ENCODE data around the gene DERL2. TPM values are rescaled to one million over a fixed set of nuclear protein-coding genes. Genes with fewer than 3 reads are reported as not detected.

DERL2 gene
- total and polyA plus RNA-seq, 2 of the 4 experiments (the other 2 are of a cell fraction), result 27.4 to 44.2 TPM

DNA sequence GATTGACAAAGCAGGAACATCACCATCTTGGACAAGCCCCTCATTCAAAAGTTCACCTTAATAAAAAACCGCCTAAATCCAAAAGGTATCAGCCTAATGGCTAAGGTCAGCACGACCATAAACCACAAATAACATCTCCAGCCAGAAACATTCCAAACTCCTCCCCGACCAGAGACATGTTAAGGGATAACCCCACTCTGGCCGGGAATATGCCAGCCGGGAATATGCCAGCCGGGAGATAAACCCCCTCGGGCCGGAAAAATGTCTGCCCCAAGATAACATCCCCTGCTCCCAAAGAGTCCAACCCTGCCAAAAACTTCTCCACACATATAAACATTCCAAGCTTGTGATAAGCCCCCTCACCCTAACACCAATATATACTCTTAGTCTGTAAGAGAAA lies 18.6 kb downstream of the DERL2 start:
- POLR2A ChIA-PET (ENCODE audit: unreplicated experiment), result no interaction called here
- Histone ChIP-seq H3K4me3 (ENCODE audit: insufficient read depth, low read depth, low read length) (peak overlapping the region; percentile 79), H3K27me3 (ENCODE audit: control insufficient read depth, insufficient read depth, low read length) (no peaks in the 10 kb centered on the region), H4K5ac (ENCODE audit: low read depth, low read length) (no peak overlapping the region), H2BK5ac (ENCODE audit: low read depth, low read length, poor library complexity, severe bottlenecking) (no peak overlapping the region), H3K36me3 (ENCODE audit: control insufficient read depth, insufficient read depth, low read length) (peaks cover 3% of the 10 kb centered on the region), H3K4ac (ENCODE audit: low read depth, low read length) (peak overlapping the region; percentile 42; the same call in 1 of the 2 replicates), H3K4me1 (ENCODE audit: control insufficient read depth, insufficient read depth, low read length) (no peaks in the 10 kb centered on the region), H2BK15ac (ENCODE audit: low read depth, low read length) (no peak overlapping the region), H3K56ac (ENCODE audit: extremely low read depth, insufficient read depth, low read length) (peak overlapping the region; percentile 57; the same call in 1 of the 2 replicates), H4K20me1 (ENCODE audit: insufficient read depth, low read length) (peaks cover 21% of the 10 kb centered on the region), H3K9me1 (ENCODE audit: insufficient read depth, low read length) (peaks cover 5% of the 10 kb centered on the region; the same call in 1 of the 2 replicates), H3K23ac (ENCODE audit: low read depth, low read length) (peak overlapping the region; percentile 9; the same call in 1 of the 2 replicates), H2BK120ac (ENCODE audit: low read depth, low read length) (no peak overlapping the region), H2AK9ac (replicated peaks; ENCODE audit: low read depth, low read length, poor library complexity) (no peak overlapping the region), H3K9me3 (ENCODE audit: control insufficient read depth, insufficient read depth, low read length) (no peaks in the 10 kb centered on the region), H2AK5ac (ENCODE audit: low read depth, low read length) (no peak overlapping the region), H3K4me2 (ENCODE audit: low read depth, low read length) (peak overlapping the region; percentile 100), H2AFZ (replicated peaks; ENCODE audit: low read length, poor library complexity) (no peak overlapping the region), H4K8ac (ENCODE audit: low read depth in 2 of 2, low read length in 2 of 2) (no peak overlapping the region; a peak in 1 of 4 replicates), H3K27ac (ENCODE audit: insufficient read depth, low read length) (peak overlapping the region; percentile 66; the same call in 1 of the 2 replicates), H4K91ac (ENCODE audit: insufficient read depth, low read depth, low read length) (no peak overlapping the region), H2BK20ac (ENCODE audit: low read depth, low read length) (no peak overlapping the region), H3K9ac (ENCODE audit: low read depth, low read length) (peak overlapping the region; percentile 71), H3K79me1 (ENCODE audit: low read depth in 1 of 2, low read length in 2 of 2) (peaks cover 13 to 57% of the 10 kb centered on the region in 2 experiments; a peak in 3 of 4 replicates), H3K14ac (replicated peaks; ENCODE audit: low read depth, low read length) (no peak overlapping the region), H3K18ac (ENCODE audit: low read depth, low read length) (no peak overlapping the region)
- in situ Hi-C loops (cut with MboI; ENCODE audit: low sequenced_read_pairs), result no loop called here
- peak; percentile 8 for ATAC-seq (ENCODE audit: low read depth)
- no peak for DNase-seq
- dilution Hi-C loops (cut with HindIII; ENCODE audit: low sequenced_read_pairs, unreplicated experiment), result no loop called here
- intact Hi-C loops (cut with micrococcal nuclease), result no loop called here
- TF ChIP-seq BHLHE40 (IDR thresholded peaks at IDR 0.05; ENCODE audit: low read depth, low read length) (no peak), MAFK (IDR thresholded peaks at IDR 0.05; ENCODE audit: low read depth, low read length) (no peak), CTCF (conservative IDR thresholded peaks at IDR 0.05; ENCODE audit: low read depth, low read length) (no peak), MAZ (IDR thresholded peaks at IDR 0.05; ENCODE audit: borderline replicate concordance, low read depth, low read length) (no peak), CHD1 (IDR thresholded peaks at IDR 0.05; ENCODE audit: low read depth, low read length) (no peak), RCOR1 (IDR thresholded peaks at IDR 0.05; ENCODE audit: insufficient replicate concordance, low read length) (no peak), SMC3 (IDR thresholded peaks at IDR 0.05; ENCODE audit: low read depth, low read length) (no peak), NFE2L2 (IDR thresholded peaks at IDR 0.05; ENCODE audit: low read depth, low read length) (no peak), RAD21 (IDR thresholded peaks at IDR 0.05; ENCODE audit: low read length) (no peak), USF2 (IDR thresholded peaks at IDR 0.05; ENCODE audit: low read depth, low read length) (no peak), MXI1 (IDR thresholded peaks at IDR 0.05; ENCODE audit: borderline replicate concordance, low read depth, low read length) (no peak), POLR2A (IDR thresholded peaks at IDR 0.05; ENCODE audit: low read depth, low read length) (no peak), RFX5 (IDR thresholded peaks at IDR 0.05; ENCODE audit: low read depth, low read length) (no peak), FOS (IDR thresholded peaks at IDR 0.05; ENCODE audit: low read depth, low read length) (no peak), CEBPB (IDR thresholded peaks at IDR 0.05; ENCODE audit: low read depth, low read length) (no peak)
- TF ChIP-seq, protein P1, sequence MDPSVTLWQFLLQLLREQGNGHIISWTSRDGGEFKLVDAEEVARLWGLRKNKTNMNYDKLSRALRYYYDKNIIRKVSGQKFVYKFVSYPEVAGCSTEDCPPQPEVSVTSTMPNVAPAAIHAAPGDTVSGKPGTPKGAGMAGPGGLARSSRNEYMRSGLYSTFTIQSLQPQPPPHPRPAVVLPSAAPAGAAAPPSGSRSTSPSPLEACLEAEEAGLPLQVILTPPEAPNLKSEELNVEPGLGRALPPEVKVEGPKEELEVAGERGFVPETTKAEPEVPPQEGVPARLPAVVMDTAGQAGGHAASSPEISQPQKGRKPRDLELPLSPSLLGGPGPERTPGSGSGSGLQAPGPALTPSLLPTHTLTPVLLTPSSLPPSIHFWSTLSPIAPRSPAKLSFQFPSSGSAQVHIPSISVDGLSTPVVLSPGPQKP (IDR thresholded peaks at IDR 0.05; ENCODE audit: borderline replicate concordance, low read depth, low read length), result no peak
- BruUV-seq (replicated peaks), result no TSS peak
- CTCF ChIA-PET, result interaction anchor here (0.6 kb wide), 1 partner anchor 103 kb away, joined by 5 read pairs; no protein-coding TSS in a partner anchor
- WGBS, 2 experiments (ENCODE audit: extremely low coverage in 2 of 2, insufficient read length in 1 of 2), result 0% methylated on average over 2 of the region's 8 CpGs; no CpG with 5 or more reads in 1 of the 2 experiments

Measured in IMR-90 (cell line).